ENCODE results near the gene NR3C2.

The NR3C2 gene

DNA sequence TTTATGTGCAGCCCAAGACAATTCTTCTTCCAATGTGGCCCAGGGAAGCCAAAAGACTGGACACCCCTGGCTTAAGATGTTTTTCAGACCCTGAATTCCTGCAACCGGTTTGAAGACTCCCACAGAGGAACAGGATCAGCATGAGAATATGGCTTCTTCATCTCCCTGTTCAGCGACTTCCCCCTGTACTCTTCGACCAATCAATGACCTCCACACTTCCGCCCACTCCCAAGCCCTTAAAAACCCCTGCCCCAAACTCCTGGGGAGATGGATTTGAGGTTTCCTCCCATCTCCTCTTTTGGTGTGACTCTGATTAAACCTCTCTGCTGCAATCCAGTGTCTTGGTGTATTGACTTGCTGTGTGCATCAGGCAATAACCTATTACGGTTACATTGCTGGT, 344.4 kb downstream of the NR3C2 start:
- no peak for TF ChIP-seq CTCF (conservative IDR thresholded peaks at IDR 0.05; ENCODE audit: control insufficient read depth, insufficient read depth, low read depth, low read length)
- no peak overlapping the region for H3K4me3 ChIP-seq (ENCODE audit: control insufficient read depth, low read depth, low read length)
- DNase-seq (ENCODE audit: low read depth): no peak

GRCh38 chr4:148095346-148095923, 346.8 kb downstream of the NR3C2 start:
- no peak overlapping the region for H3K4me3 ChIP-seq (ENCODE audit: control insufficient read depth, low read depth, low read length)
- no peak for DNase-seq (ENCODE audit: low read depth)
- TF ChIP-seq CTCF (conservative IDR thresholded peaks at IDR 0.05; ENCODE audit: control insufficient read depth, insufficient read depth, low read depth, low read length): no peak

DNA sequence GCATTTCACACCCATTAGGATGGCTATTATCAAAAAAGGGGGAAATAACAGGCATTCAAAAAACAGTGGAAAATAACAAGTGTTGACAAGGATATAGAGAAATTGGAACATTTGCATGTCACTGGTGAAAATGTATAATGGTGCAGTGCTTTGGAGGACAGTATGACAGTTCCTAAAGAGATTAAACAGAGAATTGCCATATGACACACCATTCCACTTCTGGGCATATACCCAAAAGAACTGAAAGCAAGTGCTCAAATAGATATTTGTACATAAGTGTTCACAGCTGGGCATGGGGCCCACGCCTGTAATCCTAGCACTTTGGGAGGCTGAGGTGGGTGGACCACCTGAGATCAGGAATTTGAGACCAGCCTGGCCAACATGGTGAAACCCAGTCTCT, 348.1 kb downstream of the NR3C2 start:
- no peak overlapping the region for H3K4me3 ChIP-seq (ENCODE audit: control insufficient read depth, low read depth, low read length)
- peak; percentile 16 for DNase-seq (ENCODE audit: low read depth)
- no peak for TF ChIP-seq CTCF (conservative IDR thresholded peaks at IDR 0.05; ENCODE audit: control insufficient read depth, insufficient read depth, low read depth, low read length)

GRCh38 chr4:148093065-148093464, 349.1 kb downstream of the NR3C2 start:
- no peak for TF ChIP-seq CTCF (conservative IDR thresholded peaks at IDR 0.05; ENCODE audit: control insufficient read depth, insufficient read depth, low read depth, low read length)
- no peak overlapping the region for H3K4me3 ChIP-seq (ENCODE audit: control insufficient read depth, low read depth, low read length)

DNA sequence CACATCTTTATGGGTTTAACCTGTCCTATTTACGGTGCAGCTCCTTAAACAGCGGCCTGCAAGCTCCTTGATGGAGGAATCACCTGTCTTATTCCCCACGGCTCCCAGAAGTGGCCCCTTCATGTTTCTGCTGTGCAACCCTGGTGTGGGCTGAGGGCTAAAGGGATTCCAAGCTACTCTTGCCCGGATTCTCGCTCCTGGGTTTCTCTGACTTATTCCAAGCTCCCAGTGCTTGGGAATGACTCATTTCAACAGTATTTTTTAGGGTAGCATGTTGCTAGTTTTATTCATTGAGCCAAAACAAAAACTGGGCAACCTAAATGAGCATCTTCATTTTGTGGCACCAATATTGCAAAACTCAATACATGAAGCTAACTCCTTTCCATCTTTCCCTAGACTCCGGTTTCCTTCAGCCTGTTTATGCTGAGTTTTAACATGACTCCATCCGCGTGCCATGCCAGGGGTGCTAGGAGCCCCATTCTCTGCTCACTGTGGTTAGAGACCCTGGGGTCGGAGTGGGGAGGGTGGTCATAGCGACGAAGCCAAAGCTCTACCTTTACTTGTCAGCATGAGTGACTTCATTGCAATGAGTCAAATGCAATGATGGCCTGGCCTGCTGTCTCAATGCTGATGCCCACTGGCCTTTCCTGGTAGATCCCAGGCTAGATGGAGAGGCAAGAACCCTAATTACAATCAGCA, 349.7 kb downstream of the NR3C2 start:
- TF ChIP-seq CTCF (conservative IDR thresholded peaks at IDR 0.05; ENCODE audit: control insufficient read depth, insufficient read depth, low read depth, low read length): no peak
- H3K4me3 ChIP-seq (ENCODE audit: control insufficient read depth, low read depth, low read length): no peak overlapping the region
- no peak for DNase-seq (ENCODE audit: low read depth)

More at GRCh38 chr4:148093065-148093464, 349.1 kb downstream of the NR3C2 start:
- DNase-seq (ENCODE audit: low read depth): no peak

DNA sequence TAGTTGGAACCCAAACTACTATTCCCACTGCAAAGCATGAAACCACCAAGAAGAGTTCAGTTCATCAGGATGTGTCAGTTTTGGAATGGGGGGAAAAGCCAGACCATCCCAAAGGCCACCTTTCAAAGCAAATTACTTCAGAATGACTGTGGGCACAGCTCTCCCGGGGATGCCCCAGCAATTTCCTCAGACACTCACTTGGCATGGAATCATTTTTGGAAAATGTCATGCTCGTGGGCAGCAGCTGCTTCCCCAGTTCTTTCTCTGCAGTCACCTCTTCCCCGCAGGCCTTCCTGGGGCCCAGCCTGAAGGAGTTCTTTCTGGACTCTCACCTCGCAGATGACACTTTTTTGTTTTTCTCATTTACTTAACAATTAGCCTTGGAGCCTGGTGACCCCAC, 350.3 kb downstream of the NR3C2 start:
- TF ChIP-seq CTCF (conservative IDR thresholded peaks at IDR 0.05; ENCODE audit: control insufficient read depth, insufficient read depth, low read depth, low read length): no peak
- DNase-seq (ENCODE audit: low read depth): no peak
- no peak overlapping the region for H3K4me3 ChIP-seq (ENCODE audit: control insufficient read depth, low read depth, low read length)
